Astrocyte of the spinal cord (primary cell): ENCODE data around the gene PEAK3.
A peak's percentile ranks its signal among the peaks of the same experiment; 100 is the strongest.
"Not testable (repeated sequence)": the region's sequence is repeated elsewhere in the genome, so short reads cannot be mapped to it uniquely, and the experiment has no call there.

Experiments used
- DNase-seq: peaks from one replicate; pipeline ENCODE4 v3.0.0; 2011; ENCODE audit warnings: low read depth, low spot score
- H3K4me3 ChIP-seq: 2 replicates; pipeline ENCODE4 v1.5.1; 2011; ENCODE audit warnings: low read depth, mild to moderate bottlenecking, low read length, moderate library complexity
- in situ Hi-C: cut with HindIII; loops from 2 replicates; pipeline ENCODE4 v1.10.0; 2017; ENCODE audit warnings: low sequenced_read_pairs
- TF ChIP-seq, protein P1 (sequence below): IDR thresholded peaks from 2 replicates; pipeline ENCODE4 v1.5.1; 2012; ENCODE audit warnings: low read depth, mild to moderate bottlenecking, low read length, inconsistent platforms

PEAK3 gene

DNA sequence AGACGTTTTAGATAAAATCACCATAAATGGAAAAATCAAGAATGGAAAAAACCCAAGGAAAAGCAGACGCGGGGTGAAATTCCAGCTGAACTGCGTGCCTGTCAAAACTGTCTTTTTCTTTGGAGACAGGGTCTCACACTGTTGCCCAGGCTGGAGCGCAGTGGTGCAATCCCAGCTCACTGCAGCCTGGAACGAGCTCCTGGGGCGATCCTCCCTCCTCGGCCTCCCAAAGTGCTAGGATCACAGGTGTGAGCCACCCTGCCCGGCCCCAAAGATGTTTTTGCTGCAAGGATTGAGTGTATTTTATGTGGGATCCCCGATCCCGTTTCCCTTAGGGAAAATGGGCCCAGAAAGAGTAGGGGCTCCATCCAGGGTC is 875 bp upstream of the PEAK3 start:
- in situ Hi-C loops: no loop called here
- no peak for DNase-seq
- TF ChIP-seq, protein P1, sequence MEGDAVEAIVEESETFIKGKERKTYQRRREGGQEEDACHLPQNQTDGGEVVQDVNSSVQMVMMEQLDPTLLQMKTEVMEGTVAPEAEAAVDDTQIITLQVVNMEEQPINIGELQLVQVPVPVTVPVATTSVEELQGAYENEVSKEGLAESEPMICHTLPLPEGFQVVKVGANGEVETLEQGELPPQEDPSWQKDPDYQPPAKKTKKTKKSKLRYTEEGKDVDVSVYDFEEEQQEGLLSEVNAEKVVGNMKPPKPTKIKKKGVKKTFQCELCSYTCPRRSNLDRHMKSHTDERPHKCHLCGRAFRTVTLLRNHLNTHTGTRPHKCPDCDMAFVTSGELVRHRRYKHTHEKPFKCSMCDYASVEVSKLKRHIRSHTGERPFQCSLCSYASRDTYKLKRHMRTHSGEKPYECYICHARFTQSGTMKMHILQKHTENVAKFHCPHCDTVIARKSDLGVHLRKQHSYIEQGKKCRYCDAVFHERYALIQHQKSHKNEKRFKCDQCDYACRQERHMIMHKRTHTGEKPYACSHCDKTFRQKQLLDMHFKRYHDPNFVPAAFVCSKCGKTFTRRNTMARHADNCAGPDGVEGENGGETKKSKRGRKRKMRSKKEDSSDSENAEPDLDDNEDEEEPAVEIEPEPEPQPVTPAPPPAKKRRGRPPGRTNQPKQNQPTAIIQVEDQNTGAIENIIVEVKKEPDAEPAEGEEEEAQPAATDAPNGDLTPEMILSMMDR: no peak
- H3K4me3 ChIP-seq: no peak overlapping the region

DNA sequence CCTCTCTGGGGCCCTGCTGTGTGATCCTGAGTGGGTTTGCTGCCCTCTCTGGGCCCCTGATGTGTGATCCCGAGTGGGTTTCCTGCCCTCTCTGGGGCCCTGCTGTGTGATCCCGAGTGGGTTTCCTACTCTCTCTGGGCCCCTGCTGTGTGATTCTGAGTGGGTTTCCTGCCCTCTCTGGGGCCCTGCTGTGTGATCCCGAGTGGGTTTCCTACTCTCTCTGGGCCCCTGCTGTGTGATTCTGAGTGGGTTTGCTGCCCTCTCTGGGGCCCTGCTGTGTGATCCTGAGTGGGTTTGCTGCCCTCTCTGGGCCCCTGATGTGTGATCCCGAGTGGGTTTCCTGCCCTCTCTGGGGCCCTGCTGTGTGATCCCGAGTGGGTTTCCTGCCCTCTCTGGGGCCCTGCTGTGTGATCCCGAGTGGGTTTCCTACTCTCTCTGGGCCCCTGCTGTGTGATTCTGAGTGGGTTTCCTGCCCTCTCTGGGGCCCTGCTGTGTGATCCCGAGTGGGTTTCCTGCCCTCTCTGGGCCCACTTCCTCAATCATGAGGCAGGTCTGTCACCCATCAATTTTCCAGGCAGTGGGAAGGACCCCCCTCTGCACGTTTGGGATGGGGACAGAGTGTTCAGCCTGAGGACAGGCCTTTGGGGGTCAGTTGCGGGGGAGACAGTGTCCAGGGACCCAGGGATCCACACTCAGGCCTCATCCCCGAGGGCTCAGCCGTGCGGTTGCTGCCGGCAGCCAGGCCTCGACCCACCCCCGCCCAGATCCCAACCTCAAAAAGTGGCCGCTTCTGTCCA is 512 bp downstream of the PEAK3 start:
- DNase-seq, in situ Hi-C loops: not testable (repeated sequence)
- peak overlapping the region; percentile 28 for H3K4me3 ChIP-seq

DNA sequence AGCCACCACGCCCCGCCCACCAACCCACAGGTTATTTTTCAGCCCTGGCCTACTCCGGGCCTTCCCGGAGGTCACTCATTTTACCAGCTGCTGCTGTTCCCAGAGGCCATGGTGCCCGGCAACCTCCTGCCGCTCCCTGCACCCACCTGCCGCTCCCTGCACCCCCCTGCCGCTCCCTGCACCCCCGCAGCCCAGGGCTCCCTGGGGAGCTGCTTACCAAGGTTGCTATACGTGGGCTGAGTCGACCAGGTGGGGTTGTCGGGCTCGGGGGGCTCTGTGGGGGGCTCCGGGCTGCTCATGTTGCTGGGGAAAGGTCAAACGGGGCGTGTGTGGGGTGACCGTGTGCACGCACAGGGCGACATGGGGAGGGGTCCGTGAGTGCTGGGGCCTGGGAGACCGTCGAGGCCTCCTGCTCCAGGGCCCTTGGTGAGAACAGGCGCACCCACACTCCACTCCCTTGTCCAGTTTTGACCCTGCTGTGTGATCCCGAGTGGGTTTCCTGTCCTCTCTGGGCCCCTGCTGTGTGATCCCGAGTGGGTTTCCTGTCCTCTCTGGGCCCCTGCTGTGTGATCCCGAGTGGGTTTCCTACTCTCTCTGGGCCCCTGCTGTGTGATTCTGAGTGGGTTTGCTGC is 1.2 kb downstream of the PEAK3 start:
- H3K4me3 ChIP-seq: no peak overlapping the region
- in situ Hi-C loops: no loop called here
- no peak for DNase-seq
- TF ChIP-seq, protein P1: no peak

DNA sequence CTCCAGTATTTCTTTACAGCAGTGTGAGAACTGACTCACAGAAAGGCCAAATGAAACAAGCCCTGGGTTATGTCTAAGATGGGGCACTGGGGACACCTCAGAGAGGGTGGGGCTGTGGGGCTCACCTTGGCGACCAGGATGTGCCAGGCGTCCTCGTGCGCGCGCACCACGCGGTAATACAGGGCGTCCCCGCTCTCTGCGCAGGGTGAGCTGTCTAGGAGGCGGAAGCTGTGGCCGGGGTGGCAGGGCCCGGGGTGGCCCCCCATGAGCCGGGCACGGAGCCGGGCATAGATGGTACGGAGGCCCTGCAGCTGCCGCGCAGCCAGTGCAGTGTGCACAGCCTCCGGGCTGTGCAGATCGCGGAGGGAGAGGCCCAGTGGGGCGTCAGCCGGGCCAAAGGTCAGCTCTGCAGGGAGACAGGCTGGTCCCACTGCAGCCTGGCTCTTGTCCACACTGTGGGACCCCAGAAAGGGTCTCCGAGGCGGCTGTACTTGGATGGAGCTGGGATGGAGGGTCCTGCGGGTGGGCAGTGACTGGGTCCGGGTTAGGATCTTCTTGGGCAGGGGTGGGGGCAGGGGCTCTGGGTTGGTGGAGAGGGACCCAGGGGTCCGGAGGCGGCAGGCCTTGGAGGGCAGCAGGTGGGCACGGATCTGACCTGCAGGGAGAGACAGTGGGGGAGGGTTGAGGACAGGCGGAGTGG is 3.4 kb downstream of the PEAK3 start:
- no peak for DNase-seq
- TF ChIP-seq, protein P1: no peak
- in situ Hi-C loops: no loop called here
- no peak overlapping the region for H3K4me3 ChIP-seq

DNA sequence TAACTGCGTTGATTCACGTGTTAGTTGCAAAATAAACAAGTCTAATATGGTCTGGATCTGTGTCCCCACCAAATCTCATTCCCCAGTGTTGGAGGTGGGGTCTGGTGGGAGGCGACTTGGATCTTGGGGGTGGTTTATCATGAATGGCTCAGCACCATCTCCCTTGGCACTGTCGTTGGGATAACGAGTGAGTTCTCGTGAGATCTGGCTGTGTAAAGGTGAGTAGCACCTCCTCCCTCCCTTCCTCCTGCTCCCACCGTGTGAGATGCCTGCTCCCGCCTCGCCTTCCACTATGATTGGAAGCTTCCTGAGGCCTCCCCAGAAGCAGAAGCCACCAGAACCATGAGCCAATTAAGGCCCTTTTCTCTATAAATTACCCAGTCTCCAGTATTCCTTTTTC is 4.8 kb downstream of the PEAK3 start:
- in situ Hi-C loops: no loop called here
- TF ChIP-seq, protein P1: no peak
- no peak overlapping the region for H3K4me3 ChIP-seq
- DNase-seq: no peak

DNA sequence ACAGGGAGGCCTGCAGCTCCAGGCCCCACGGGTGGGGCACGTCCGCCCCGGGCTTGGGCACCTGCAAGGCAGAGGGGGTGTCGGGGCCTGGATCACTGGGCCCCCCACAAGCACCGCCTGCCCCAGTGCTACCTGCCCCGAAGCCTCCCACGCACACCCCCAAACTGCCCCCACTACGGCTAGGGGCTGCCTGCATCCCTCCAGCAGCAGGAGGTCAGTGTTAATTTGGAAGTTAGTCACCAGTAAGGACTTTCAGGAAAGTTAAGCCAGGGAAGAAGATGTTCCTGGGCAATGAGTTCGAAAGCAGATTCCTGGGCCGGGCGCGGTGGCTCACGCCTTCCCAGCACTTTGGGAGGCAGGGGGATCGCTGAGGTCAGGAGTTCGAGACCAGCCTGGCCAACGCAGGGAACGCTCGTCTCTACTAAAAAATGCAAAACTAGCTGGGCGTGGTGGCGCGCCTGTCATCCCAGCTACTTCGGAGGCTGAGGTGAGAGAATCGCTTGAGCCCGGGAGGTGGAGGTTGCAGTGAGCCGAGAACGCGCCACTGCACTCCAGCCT is 5.5 kb downstream of the PEAK3 start:
- no peak for DNase-seq
- H3K4me3 ChIP-seq: no peak overlapping the region
- in situ Hi-C loops: no loop called here
- TF ChIP-seq, protein P1: no peak
